Myocyte (in vitro differentiated cells): ENCODE data around the gene CMTM4. TPM values are rescaled to one million over a fixed set of nuclear protein-coding genes. Genes with fewer than 3 reads are reported as not detected.
A peak's percentile ranks its signal among the peaks of the same experiment; 100 is the strongest.
"Not testable (repeated sequence)": the region's sequence is repeated elsewhere in the genome, so short reads cannot be mapped to it uniquely, and the experiment has no call there.

ENCODE experiments used
- DNase-seq: peaks from one replicate; pipeline ENCODE4 v3.0.0-alpha.2; 2012; ENCODE audit warnings: low read depth
- total RNA-seq: library from RNA; depleted of rRNA; stranded (reverse); fragments of >200 nt; gene quantifications from 2 replicates; pipeline ENCODE4 v1.2.3, GENCODE V29; 2014

CMTM4 gene
- total RNA-seq, 1 donor from 2014 or later: 10.9 TPM

- no peak for DNase-seq
Observed at GRCh38 chr16:66596986-66597848, 99.3 kb downstream of the CMTM4 start.

- not testable (repeated sequence) for DNase-seq
Observed at GRCh38 chr16:66596559-66596958, 100.0 kb downstream of the CMTM4 start.

- DNase-seq: no peak
Observed at GRCh38 chr16:66594739-66595138, 101.8 kb downstream of the CMTM4 start.

GRCh38 chr16:66592814-66593213 is 103.7 kb downstream of the CMTM4 start:
- no peak for DNase-seq

GRCh38 chr16:66592241-66592640 is 104.3 kb downstream of the CMTM4 start:
- no peak for DNase-seq

GRCh38 chr16:66591018-66591417 is 105.5 kb downstream of the CMTM4 start:
- DNase-seq: no peak

- DNase-seq: no peak
Observed at GRCh38 chr16:66590322-66590721, 106.2 kb downstream of the CMTM4 start.

- no peak for DNase-seq
Observed at GRCh38 chr16:66588981-66589713, 107.4 kb downstream of the CMTM4 start.

GRCh38 chr16:66587881-66588600 is 108.5 kb downstream of the CMTM4 start:
- DNase-seq: no peak

- DNase-seq: no peak
Observed at GRCh38 chr16:66585481-66586239, 110.9 kb downstream of the CMTM4 start.

- DNase-seq: no peak
Observed at GRCh38 chr16:66581246-66581952, 115.1 kb downstream of the CMTM4 start.

GRCh38 chr16:66580605-66581209 is 115.8 kb downstream of the CMTM4 start:
- peak; percentile 89 for DNase-seq

GRCh38 chr16:66578651-66579531 is 117.7 kb downstream of the CMTM4 start, which contains the start of gene CMTM2:
CMTM2 (plus strand) TSS chr16:66579463; CDS start chr16:66579608, 145 bp downstream.
- no peak for DNase-seq

- no peak for DNase-seq
Observed at GRCh38 chr16:66576296-66576695, 120.2 kb downstream of the CMTM4 start.

GRCh38 chr16:66575060-66575459 is 121.5 kb downstream of the CMTM4 start:
- no peak for DNase-seq

- no peak for DNase-seq
Observed at GRCh38 chr16:66574531-66574930, 122.0 kb downstream of the CMTM4 start.

- DNase-seq: no peak
Observed at GRCh38 chr16:66574081-66574480, 122.5 kb downstream of the CMTM4 start.

- DNase-seq: no peak
Observed at GRCh38 chr16:66572356-66572755, 124.2 kb downstream of the CMTM4 start.
